ENCODE measurements around the gene TMCC1.
"Not testable (repeated sequence)": the region's sequence is repeated elsewhere in the genome, so short reads cannot be mapped to it uniquely, and the experiment has no call there.

The TMCC1 gene

GRCh38 chr3:129689036-129689435 lies 204.5 kb downstream of the TMCC1 start:
- no peak for DNase-seq (ENCODE audit: extremely low read depth, low read depth)
- TF ChIP-seq CTCF (IDR thresholded peaks at IDR 0.05; ENCODE audit: low read depth, low read length, missing control alignments): no peak
- H3K4me3 ChIP-seq (replicated peaks; ENCODE audit: low read depth, low read length): no peak overlapping the region

GRCh38 chr3:129688271-129688895 lies 205.1 kb downstream of the TMCC1 start:
- DNase-seq (ENCODE audit: extremely low read depth, low read depth): no peak
- no peak for TF ChIP-seq CTCF (IDR thresholded peaks at IDR 0.05; ENCODE audit: low read depth, low read length, missing control alignments)
- no peak overlapping the region for H3K4me3 ChIP-seq (replicated peaks; ENCODE audit: low read depth, low read length)

- H3K4me3 ChIP-seq (replicated peaks; ENCODE audit: low read depth, low read length): no peak overlapping the region
- DNase-seq (ENCODE audit: extremely low read depth, low read depth): no peak
- no peak for TF ChIP-seq CTCF (IDR thresholded peaks at IDR 0.05; ENCODE audit: low read depth, low read length, missing control alignments)
Measured at GRCh38 chr3:129687586-129688125, 205.9 kb downstream of the TMCC1 start.

- DNase-seq (ENCODE audit: extremely low read depth, low read depth): no peak
- no peak for TF ChIP-seq CTCF (IDR thresholded peaks at IDR 0.05; ENCODE audit: low read depth, low read length, missing control alignments)
- no peak overlapping the region for H3K4me3 ChIP-seq (replicated peaks; ENCODE audit: low read depth, low read length)
Measured at GRCh38 chr3:129686941-129687340, 206.6 kb downstream of the TMCC1 start.

GRCh38 chr3:129684270-129684669 lies 209.2 kb downstream of the TMCC1 start:
- no peak overlapping the region for H3K4me3 ChIP-seq (replicated peaks; ENCODE audit: low read depth, low read length)

GRCh38 chr3:129683201-129683600 lies 210.3 kb downstream of the TMCC1 start:
- H3K4me3 ChIP-seq (replicated peaks; ENCODE audit: low read depth, low read length): no peak overlapping the region
- DNase-seq (ENCODE audit: extremely low read depth, low read depth): no peak
- TF ChIP-seq CTCF (IDR thresholded peaks at IDR 0.05; ENCODE audit: low read depth, low read length, missing control alignments): no peak

More at GRCh38 chr3:129684270-129684669, 209.2 kb downstream of the TMCC1 start:
- TF ChIP-seq CTCF (IDR thresholded peaks at IDR 0.05; ENCODE audit: low read depth, low read length, missing control alignments): no peak
- no peak for DNase-seq (ENCODE audit: extremely low read depth, low read depth)

- no peak for TF ChIP-seq CTCF (IDR thresholded peaks at IDR 0.05; ENCODE audit: low read depth, low read length, missing control alignments)
- no peak overlapping the region for H3K4me3 ChIP-seq (replicated peaks; ENCODE audit: low read depth, low read length)
- no peak for DNase-seq (ENCODE audit: extremely low read depth, low read depth)
Measured at GRCh38 chr3:129676985-129677384, 216.5 kb downstream of the TMCC1 start.

- not testable (repeated sequence) for DNase-seq (ENCODE audit: extremely low read depth, low read depth); H3K4me3 ChIP-seq (replicated peaks; ENCODE audit: low read depth, low read length)
Measured at GRCh38 chr3:129674798-129675123, 218.8 kb downstream of the TMCC1 start.
